Endothelial cell (in vitro differentiated cells): ENCODE measurements around the gene DGCR6L. TPM values are rescaled to one million over a fixed set of nuclear protein-coding genes. Genes with fewer than 3 reads are reported as not detected.
"Not testable (repeated sequence)": the region's sequence is repeated elsewhere in the genome, so short reads cannot be mapped to it uniquely, and the experiment has no call there.

ENCODE experiments used
- DNase-seq: peaks from one replicate; pipeline ENCODE4 v3.0.0; 2021; ENCODE audit warnings: low spot score
- H3K27ac Mint-ChIP-seq: one replicate; pipeline ENCODE4 v1.8.0; 2021; ENCODE audit warnings: mixed read lengths, inconsistent platforms; ENCODE audit not compliant: unreplicated experiment
- H3K27me3 Mint-ChIP-seq: one replicate; pipeline ENCODE4 v1.8.0; 2021; ENCODE audit warnings: mild to moderate bottlenecking, moderate library complexity, mixed read lengths, inconsistent platforms; ENCODE audit not compliant: unreplicated experiment
- H3K36me3 Mint-ChIP-seq: one replicate; pipeline ENCODE4 v1.8.0; 2021; ENCODE audit warnings: mild to moderate bottlenecking, low read depth, mixed read lengths, inconsistent platforms; ENCODE audit not compliant: unreplicated experiment
- H3K4me1 Mint-ChIP-seq: one replicate; pipeline ENCODE4 v1.8.0; 2021; ENCODE audit warnings: mild to moderate bottlenecking, mixed read lengths, inconsistent platforms; ENCODE audit not compliant: unreplicated experiment
- H3K4me3 Mint-ChIP-seq: one replicate; pipeline ENCODE4 v1.8.0; 2021; ENCODE audit warnings: mild to moderate bottlenecking, mixed read lengths, inconsistent platforms; ENCODE audit not compliant: unreplicated experiment
- H3K9me3 Mint-ChIP-seq: one replicate; pipeline ENCODE4 v1.8.0; 2021; ENCODE audit warnings: mixed read lengths, inconsistent platforms; ENCODE audit not compliant: unreplicated experiment
- CTCF ChIP-seq: fragments of 200-600 bp; sonication (generic); IDR thresholded peaks from one replicate; pipeline ENCODE4 v1.5.0; 2021; ENCODE audit warnings: antibody characterized with exemption; ENCODE audit not compliant: unreplicated experiment
- total RNA-seq: library from RNA; stranded (reverse); fragmentation: NEBNext Ultra II Directional; extraction: Animal tissue kit (Norgen Biotek cat#: 25700); gene quantifications from one replicate; pipeline ENCODE4 v1.2.1, GENCODE V29; 2021; ENCODE audit not compliant: unreplicated experiment

The DGCR6L gene
- total RNA-seq, 1 donor from 2014 or later = 54.2 TPM

GRCh38 chr22:20324139-20324516 is 4.3 kb upstream of the DGCR6L start:
- H3K4me3 Mint-ChIP-seq = no peak overlapping the region
- H3K9me3 Mint-ChIP-seq = no peaks in the 10 kb centered on the region
- H3K4me1 Mint-ChIP-seq = peaks cover 18% of the 10 kb centered on the region
- no peak overlapping the region for H3K27ac Mint-ChIP-seq
- no peak for DNase-seq
- peaks cover 7% of the 10 kb centered on the region for H3K27me3 Mint-ChIP-seq
- no peaks in the 10 kb centered on the region for H3K36me3 Mint-ChIP-seq
- no peak for TF ChIP-seq CTCF

- not testable (repeated sequence) for H3K36me3 Mint-ChIP-seq, H3K9me3 Mint-ChIP-seq, DNase-seq, H3K27ac Mint-ChIP-seq, H3K27me3 Mint-ChIP-seq
- H3K4me1 Mint-ChIP-seq = peaks cover 22% of the 10 kb centered on the region
- H3K4me3 Mint-ChIP-seq = peak overlapping the region; percentile 65
Observed at GRCh38 chr22:20321552-20322211, 1.8 kb upstream of the DGCR6L start.

- H3K36me3 Mint-ChIP-seq, H3K27me3 Mint-ChIP-seq, H3K9me3 Mint-ChIP-seq: not testable (repeated sequence)
- Mint-ChIP-seq H3K4me1 (peaks cover 22% of the 10 kb centered on the region), H3K4me3 (peak overlapping the region; percentile 95), H3K27ac (peak overlapping the region; percentile 67)
- peak; percentile 13 for DNase-seq
Observed at GRCh38 chr22:20320659-20321551, 1.0 kb upstream of the DGCR6L start.

- Mint-ChIP-seq H3K9me3 (no peaks in the 10 kb centered on the region), H3K4me3 (peak overlapping the region; percentile 95), H3K27me3 (peaks cover 7% of the 10 kb centered on the region)
Observed at GRCh38 chr22:20319041-20319744, 667 bp downstream of the DGCR6L start.

GRCh38 chr22:20318043-20318688 is 1.7 kb downstream of the DGCR6L start:
- not testable (repeated sequence) for H3K27ac Mint-ChIP-seq, DNase-seq, H3K36me3 Mint-ChIP-seq, H3K9me3 Mint-ChIP-seq, H3K27me3 Mint-ChIP-seq
- peak overlapping the region; percentile 71 for H3K4me3 Mint-ChIP-seq
- H3K4me1 Mint-ChIP-seq = peaks cover 21% of the 10 kb centered on the region

More at GRCh38 chr22:20319041-20319744, 667 bp downstream of the DGCR6L start:
- TF ChIP-seq CTCF = no peak
- H3K27ac Mint-ChIP-seq = no peak overlapping the region
- peak; percentile 28 for DNase-seq
- H3K36me3 Mint-ChIP-seq = no peaks in the 10 kb centered on the region
- H3K4me1 Mint-ChIP-seq = peaks cover 22% of the 10 kb centered on the region

- H3K27ac Mint-ChIP-seq, H3K27me3 Mint-ChIP-seq, H3K9me3 Mint-ChIP-seq, H3K36me3 Mint-ChIP-seq: not testable (repeated sequence)
- TF ChIP-seq CTCF = peak; percentile 70
- DNase-seq = peak; percentile 31
- peaks cover 15% of the 10 kb centered on the region for H3K4me1 Mint-ChIP-seq
- H3K4me3 Mint-ChIP-seq = peak overlapping the region; percentile 71
Observed at GRCh38 chr22:20317402-20318042, 2.3 kb downstream of the DGCR6L start.
